Measurements from ENCODE around the gene HAUS3. TPM values are rescaled to one million over a fixed set of nuclear protein-coding genes. Genes with fewer than 3 reads are reported as not detected.

The HAUS3 gene
- polyA plus RNA-seq, 1 donor: 16.0 TPM

GRCh38 chr4:2269618-2270163 lies 27.8 kb upstream of the HAUS3 start:
- Histone ChIP-seq H3K4me3 (ENCODE audit: low read length) (no peak overlapping the region), H3K4me1 (ENCODE audit: control insufficient read depth, insufficient read depth, low read length) (peaks cover 4% of the 10 kb centered on the region), H3K36me3 (ENCODE audit: control insufficient read depth, insufficient read depth, low read length) (peaks cover 2% of the 10 kb centered on the region), H3K9me3 (ENCODE audit: control insufficient read depth, low read depth, low read length) (no peaks in the 10 kb centered on the region), H3K27me3 (ENCODE audit: control insufficient read depth, insufficient read depth, low read length) (no peaks in the 10 kb centered on the region), H3K27ac (ENCODE audit: low read length) (no peak overlapping the region)
- WGBS (ENCODE audit: insufficient coverage, low lambda C conversion rate): 60% methylated on average over 1 of the region's 12 CpGs
- no peak for DNase-seq

- Histone ChIP-seq H3K27me3 (ENCODE audit: control insufficient read depth, insufficient read depth, low read length) (no peaks in the 10 kb centered on the region), H3K9me3 (ENCODE audit: control insufficient read depth, low read depth, low read length) (no peaks in the 10 kb centered on the region), H3K4me3 (ENCODE audit: low read length) (no peak overlapping the region), H3K4me1 (ENCODE audit: control insufficient read depth, insufficient read depth, low read length) (peaks cover 4% of the 10 kb centered on the region), H3K27ac (ENCODE audit: low read length) (no peak overlapping the region), H3K36me3 (ENCODE audit: control insufficient read depth, insufficient read depth, low read length) (peaks cover 2% of the 10 kb centered on the region)
- no CpG with 5 or more reads among the region's 6 CpGs for WGBS (ENCODE audit: insufficient coverage, low lambda C conversion rate)
- no peak for DNase-seq
Observed at GRCh38 chr4:2269206-2269531, 27.2 kb upstream of the HAUS3 start.

DNA sequence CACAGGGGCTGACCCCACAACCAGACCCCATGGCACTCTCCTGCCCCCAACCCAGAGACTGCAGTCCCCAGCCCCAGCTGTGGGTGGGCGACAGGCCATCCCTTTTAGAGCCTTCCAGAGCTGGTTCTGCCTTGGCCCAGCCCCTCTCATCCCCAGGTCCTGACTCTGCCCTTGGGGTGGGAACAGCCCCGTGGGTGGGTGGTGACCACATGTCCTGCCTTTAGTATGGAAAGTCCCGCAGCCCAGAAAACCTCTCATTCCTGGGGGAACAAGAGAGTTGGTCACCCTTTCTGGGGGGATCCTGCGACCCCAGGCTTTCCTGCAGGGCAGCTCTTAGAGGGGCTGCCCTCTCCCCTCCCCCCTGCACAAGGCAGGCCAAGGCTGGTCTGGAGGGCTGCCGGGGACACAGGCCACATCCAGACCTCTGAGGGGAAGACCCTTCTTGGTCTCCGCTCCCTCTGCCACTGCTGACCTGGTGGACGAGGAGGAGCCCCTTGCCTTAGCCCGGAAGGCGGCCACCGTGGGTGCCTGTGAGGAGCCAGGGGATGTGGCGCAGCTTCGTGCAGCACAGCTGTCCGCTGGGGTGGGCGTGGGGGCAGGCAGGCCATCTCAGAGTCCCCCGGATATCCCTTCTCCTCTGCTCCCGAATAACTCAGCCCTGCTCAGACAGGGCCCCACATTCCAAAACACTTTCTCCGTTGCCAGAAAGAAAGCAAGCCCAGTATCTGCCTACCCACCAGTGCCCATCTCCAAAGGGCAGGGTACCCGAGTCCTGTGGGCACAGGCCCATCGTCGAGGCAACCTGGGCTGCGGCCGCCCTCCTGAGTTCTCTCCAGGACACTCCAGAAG lies 26.7 kb upstream of the HAUS3 start:
- no peaks in the 10 kb centered on the region for H3K4me1 ChIP-seq (ENCODE audit: control insufficient read depth, insufficient read depth, low read length)
- 60% methylated on average over 1 of the region's 22 CpGs for WGBS (ENCODE audit: insufficient coverage, low lambda C conversion rate)

GRCh38 chr4:2267841-2268240 lies 25.9 kb upstream of the HAUS3 start:
- no peak for DNase-seq

More for the DNA sequence above, 26.7 kb upstream of the HAUS3 start:
- no peaks in the 10 kb centered on the region for H3K9me3 ChIP-seq (ENCODE audit: control insufficient read depth, low read depth, low read length)
- peaks cover 2% of the 10 kb centered on the region for H3K36me3 ChIP-seq (ENCODE audit: control insufficient read depth, insufficient read depth, low read length)
- DNase-seq: no peak
- H3K27ac ChIP-seq (ENCODE audit: low read length): no peak overlapping the region
- no peak overlapping the region for H3K4me3 ChIP-seq (ENCODE audit: low read length)
- H3K27me3 ChIP-seq (ENCODE audit: control insufficient read depth, insufficient read depth, low read length): no peaks in the 10 kb centered on the region

GRCh38 chr4:2267320-2267811 lies 25.4 kb upstream of the HAUS3 start:
- Histone ChIP-seq H3K27ac (ENCODE audit: low read length) (no peak overlapping the region), H3K4me1 (ENCODE audit: control insufficient read depth, insufficient read depth, low read length) (no peaks in the 10 kb centered on the region), H3K4me3 (ENCODE audit: low read length) (no peak overlapping the region), H3K27me3 (ENCODE audit: control insufficient read depth, insufficient read depth, low read length) (no peaks in the 10 kb centered on the region), H3K36me3 (ENCODE audit: control insufficient read depth, insufficient read depth, low read length) (peaks cover under 1% of the 10 kb centered on the region), H3K9me3 (ENCODE audit: control insufficient read depth, low read depth, low read length) (no peaks in the 10 kb centered on the region)
- DNase-seq: no peak
- WGBS (ENCODE audit: insufficient coverage, low lambda C conversion rate): no CpG with 5 or more reads among the region's 18 CpGs

More at GRCh38 chr4:2267841-2268240, 25.9 kb upstream of the HAUS3 start:
- no peak overlapping the region for H3K4me3 ChIP-seq (ENCODE audit: low read length)
- no CpG with 5 or more reads among the region's 12 CpGs for WGBS (ENCODE audit: insufficient coverage, low lambda C conversion rate)
- no peaks in the 10 kb centered on the region for H3K27me3 ChIP-seq (ENCODE audit: control insufficient read depth, insufficient read depth, low read length)
- peaks cover 2% of the 10 kb centered on the region for H3K36me3 ChIP-seq (ENCODE audit: control insufficient read depth, insufficient read depth, low read length)
- no peak overlapping the region for H3K27ac ChIP-seq (ENCODE audit: low read length)
- H3K4me1 ChIP-seq (ENCODE audit: control insufficient read depth, insufficient read depth, low read length): no peaks in the 10 kb centered on the region
- no peaks in the 10 kb centered on the region for H3K9me3 ChIP-seq (ENCODE audit: control insufficient read depth, low read depth, low read length)

- Histone ChIP-seq H3K4me3 (ENCODE audit: low read length) (no peak overlapping the region), H3K4me1 (ENCODE audit: control insufficient read depth, insufficient read depth, low read length) (no peaks in the 10 kb centered on the region), H3K36me3 (ENCODE audit: control insufficient read depth, insufficient read depth, low read length) (no peaks in the 10 kb centered on the region), H3K27ac (ENCODE audit: low read length) (no peak overlapping the region), H3K9me3 (ENCODE audit: control insufficient read depth, low read depth, low read length) (no peaks in the 10 kb centered on the region), H3K27me3 (ENCODE audit: control insufficient read depth, insufficient read depth, low read length) (no peaks in the 10 kb centered on the region)
- no CpG with 5 or more reads among the region's 5 CpGs for WGBS (ENCODE audit: insufficient coverage, low lambda C conversion rate)
- no peak for DNase-seq
Observed at GRCh38 chr4:2266821-2267220, 24.9 kb upstream of the HAUS3 start.

DNA sequence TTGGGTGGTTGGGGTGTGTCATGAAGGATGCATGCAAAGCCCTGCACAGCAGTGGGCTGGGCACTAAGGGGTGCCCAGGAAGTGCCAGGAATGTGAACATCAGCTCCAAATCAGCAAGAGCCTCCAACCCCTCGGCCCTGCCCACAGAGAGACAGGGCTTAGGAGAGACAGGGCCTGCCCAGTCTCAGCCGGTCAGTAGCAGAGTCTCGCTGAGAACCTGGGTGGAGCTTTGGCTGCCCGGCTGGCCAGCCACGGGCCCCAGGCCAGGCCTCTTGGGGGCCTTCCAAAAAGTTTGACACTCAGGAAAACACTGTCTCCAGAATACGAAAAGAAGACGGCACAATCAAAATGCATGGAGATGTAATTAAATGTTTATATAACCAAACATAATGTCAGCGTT lies 24.3 kb upstream of the HAUS3 start:
- DNase-seq: no peak
- Histone ChIP-seq H3K9me3 (ENCODE audit: control insufficient read depth, low read depth, low read length) (no peaks in the 10 kb centered on the region), H3K36me3 (ENCODE audit: control insufficient read depth, insufficient read depth, low read length) (no peaks in the 10 kb centered on the region), H3K27me3 (ENCODE audit: control insufficient read depth, insufficient read depth, low read length) (no peaks in the 10 kb centered on the region), H3K27ac (ENCODE audit: low read length) (no peak overlapping the region), H3K4me1 (ENCODE audit: control insufficient read depth, insufficient read depth, low read length) (no peaks in the 10 kb centered on the region), H3K4me3 (ENCODE audit: low read length) (no peak overlapping the region)
- WGBS (ENCODE audit: insufficient coverage, low lambda C conversion rate): 80% methylated on average over 2 of the region's 8 CpGs

DNA sequence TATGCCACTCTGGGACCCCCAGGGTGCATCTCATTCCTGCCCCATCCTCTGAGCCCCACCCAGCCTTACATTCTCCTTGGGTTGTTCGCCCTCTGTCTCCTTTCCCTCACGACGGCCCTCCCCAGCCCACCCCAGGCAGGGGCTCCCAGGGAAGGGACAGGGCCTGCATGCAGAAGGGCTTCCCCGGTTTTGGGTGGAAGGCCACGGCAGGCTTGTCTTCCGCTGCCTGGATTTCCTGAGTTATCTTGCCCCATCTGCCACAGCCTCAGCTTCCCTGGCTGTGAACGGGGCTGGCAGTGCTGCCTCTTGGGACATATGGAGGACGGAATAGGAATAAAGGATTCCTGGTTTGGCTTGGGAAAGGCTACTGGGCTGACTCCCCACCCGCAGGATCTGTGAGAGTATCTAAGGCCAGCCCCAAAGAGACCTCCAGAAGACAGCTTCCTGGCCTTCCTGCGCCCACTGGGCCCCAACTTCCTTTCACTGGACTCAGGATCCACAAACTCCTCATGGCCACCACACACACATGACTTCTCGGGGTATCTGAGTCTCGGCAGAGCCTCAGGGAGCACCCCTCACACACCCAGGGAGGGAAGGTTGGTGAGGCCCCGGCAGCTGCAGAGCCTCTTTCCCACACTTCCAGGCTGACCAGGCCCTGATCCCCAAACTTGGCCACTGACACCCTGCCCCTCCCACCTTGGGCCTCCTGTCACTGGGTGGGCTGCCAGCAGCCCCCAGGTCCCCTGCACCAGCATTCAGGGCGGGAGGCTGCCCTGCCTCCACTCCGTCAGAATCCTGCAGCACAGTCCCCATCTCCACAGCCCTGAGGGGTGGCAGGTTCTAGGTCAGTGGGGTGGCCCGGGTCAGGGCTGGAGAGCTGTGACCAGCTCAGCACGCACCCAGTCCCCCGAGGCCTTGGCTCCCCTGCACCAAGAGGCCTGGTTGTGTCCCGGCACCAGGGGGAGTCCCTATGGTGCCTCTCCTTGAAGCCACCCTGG lies 23.5 kb upstream of the HAUS3 start:
- DNase-seq: no peak
- Histone ChIP-seq H3K36me3 (ENCODE audit: control insufficient read depth, insufficient read depth, low read length) (no peaks in the 10 kb centered on the region), H3K4me3 (ENCODE audit: low read length) (no peak overlapping the region), H3K9me3 (ENCODE audit: control insufficient read depth, low read depth, low read length) (no peaks in the 10 kb centered on the region), H3K27ac (ENCODE audit: low read length) (no peak overlapping the region), H3K27me3 (ENCODE audit: control insufficient read depth, insufficient read depth, low read length) (no peaks in the 10 kb centered on the region), H3K4me1 (ENCODE audit: control insufficient read depth, insufficient read depth, low read length) (peaks cover 4% of the 10 kb centered on the region)
- WGBS (ENCODE audit: insufficient coverage, low lambda C conversion rate): no CpG with 5 or more reads among the region's 19 CpGs

DNA sequence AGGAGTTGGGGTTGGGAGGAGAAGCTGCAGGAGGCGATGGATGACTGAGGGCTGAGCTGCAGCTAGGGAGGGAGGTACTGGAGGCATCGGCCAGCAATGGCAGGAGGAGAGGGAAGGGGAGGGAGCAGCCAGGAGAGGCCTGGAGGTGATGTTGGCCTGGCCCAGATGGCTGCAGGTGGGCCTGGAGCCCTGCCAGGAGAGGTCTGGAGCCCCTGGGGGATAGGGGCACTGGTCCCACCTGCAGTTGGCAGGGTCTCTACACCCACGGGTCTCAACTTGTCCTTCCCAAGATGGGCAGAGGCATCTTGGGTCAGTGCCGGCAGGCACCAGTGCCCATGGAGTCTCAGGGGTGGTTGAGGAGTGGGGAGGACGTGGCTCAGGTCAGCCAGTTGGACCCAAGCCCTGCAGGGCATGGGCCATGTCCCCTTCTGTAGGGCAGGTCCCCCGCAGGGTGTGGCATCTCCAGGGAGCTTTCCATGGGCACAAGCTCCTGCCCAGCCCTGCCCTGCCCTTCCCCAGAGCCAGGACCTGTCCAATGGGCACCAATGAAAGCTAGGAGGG lies 22.6 kb upstream of the HAUS3 start:
- Histone ChIP-seq H3K4me3 (ENCODE audit: low read length) (no peak overlapping the region), H3K27me3 (ENCODE audit: control insufficient read depth, insufficient read depth, low read length) (no peaks in the 10 kb centered on the region), H3K4me1 (ENCODE audit: control insufficient read depth, insufficient read depth, low read length) (peaks cover 8% of the 10 kb centered on the region), H3K36me3 (ENCODE audit: control insufficient read depth, insufficient read depth, low read length) (peaks cover 7% of the 10 kb centered on the region), H3K9me3 (ENCODE audit: control insufficient read depth, low read depth, low read length) (no peaks in the 10 kb centered on the region), H3K27ac (ENCODE audit: low read length) (no peak overlapping the region)
- WGBS (ENCODE audit: insufficient coverage, low lambda C conversion rate): no CpG with 5 or more reads among the region's 6 CpGs
- DNase-seq: no peak

- no peaks in the 10 kb centered on the region for H3K27me3 ChIP-seq (ENCODE audit: control insufficient read depth, insufficient read depth, low read length)
- peaks cover 13% of the 10 kb centered on the region for H3K36me3 ChIP-seq (ENCODE audit: control insufficient read depth, insufficient read depth, low read length)
- no peak overlapping the region for H3K4me3 ChIP-seq (ENCODE audit: low read length)
- H3K27ac ChIP-seq (ENCODE audit: low read length): no peak overlapping the region
- peaks cover 8% of the 10 kb centered on the region for H3K4me1 ChIP-seq (ENCODE audit: control insufficient read depth, insufficient read depth, low read length)
- no peaks in the 10 kb centered on the region for H3K9me3 ChIP-seq (ENCODE audit: control insufficient read depth, low read depth, low read length)
- WGBS (ENCODE audit: insufficient coverage, low lambda C conversion rate): no CpG with 5 or more reads among the region's 6 CpGs
- no peak for DNase-seq
Observed at GRCh38 chr4:2263926-2264321, 22.0 kb upstream of the HAUS3 start.
